HL-60 (cell line): Measurements from ENCODE around the gene CTNND2.
"Not testable (repeated sequence)": the region's sequence is repeated elsewhere in the genome, so short reads cannot be mapped to it uniquely, and the experiment has no call there.

Source experiments
- DNase-seq, 2 experiments: peaks; one replicate each; pipeline ENCODE4 v3.0.0-alpha.2; 2010 to 2020; ENCODE audit warnings: low read depth in 1 of 2, low spot score in 1 of 2
- H3K27ac ChIP-seq: fragments of 250-450 bp; sonication (Bioruptor Pico); replicated peaks from 2 replicates; pipeline ENCODE4 v1.5.1; 2020; ENCODE audit warnings: mild to moderate bottlenecking, moderate library complexity
- H3K27me3 ChIP-seq: fragments of 250-450 bp; sonication (Bioruptor Pico); 2 replicates; pipeline ENCODE4 v1.5.1; 2021; ENCODE audit warnings: mild to moderate bottlenecking, moderate library complexity; ENCODE audit not compliant: insufficient read depth, poor library complexity, severe bottlenecking
- H3K4me3 ChIP-seq: replicated peaks from 2 replicates; pipeline ENCODE4 v1.5.1; 2011; ENCODE audit warnings: mild to moderate bottlenecking, control low read depth, low read length; ENCODE audit not compliant: insufficient read depth
- CTCF ChIP-seq: IDR thresholded peaks from one replicate; pipeline ENCODE4 v1.5.1; 2011; ENCODE audit warnings: low read length, control low read depth, inconsistent platforms; ENCODE audit not compliant: insufficient read depth
- GABPA ChIP-seq: IDR thresholded peaks from 2 replicates; pipeline ENCODE4 v1.6.1; 2012; ENCODE audit warnings: low read depth
- POLR2AphosphoS5 ChIP-seq: IDR thresholded peaks from 2 replicates; pipeline ENCODE4 v1.6.1; 2012; ENCODE audit warnings: low read depth
- REST ChIP-seq: IDR thresholded peaks from 2 replicates; pipeline ENCODE4 v1.6.1; 2012; ENCODE audit warnings: low read depth; ENCODE audit not compliant: insufficient replicate concordance
- SPI1 ChIP-seq: IDR thresholded peaks from 2 replicates; pipeline ENCODE4 v1.6.1; 2012; ENCODE audit warnings: low read depth, mild to moderate bottlenecking, borderline replicate concordance

Gene CTNND2

GRCh38 chr5:11415751-11416150 lies 488.5 kb downstream of the CTNND2 start:
- Histone ChIP-seq H3K27ac (no peak overlapping the region), H3K27me3 (no peaks in the 10 kb centered on the region), H3K4me3 (no peak overlapping the region)
- no peak for DNase-seq
- no peak for TF ChIP-seq GABPA
- TF ChIP-seq CTCF: no peak
- TF ChIP-seq POLR2AphosphoS5: no peak
- TF ChIP-seq SPI1: no peak
- no peak for TF ChIP-seq REST

- H3K27ac ChIP-seq, H3K4me3 ChIP-seq, H3K27me3 ChIP-seq, DNase-seq: not testable (repeated sequence)
These were observed 489.5 kb downstream of the CTNND2 start for GRCh38 chr5:11414732-11415131.

GRCh38 chr5:11411621-11412020 lies 492.6 kb downstream of the CTNND2 start:
- no peak for DNase-seq
- H3K4me3 ChIP-seq: no peak overlapping the region
- H3K27me3 ChIP-seq: no peaks in the 10 kb centered on the region
- TF ChIP-seq POLR2AphosphoS5: no peak
- no peak for TF ChIP-seq GABPA
- TF ChIP-seq REST: no peak
- no peak overlapping the region for H3K27ac ChIP-seq

GRCh38 chr5:11407556-11408145 lies 496.6 kb downstream of the CTNND2 start:
- Histone ChIP-seq H3K4me3 (no peak overlapping the region), H3K27ac (no peak overlapping the region), H3K27me3 (no peaks in the 10 kb centered on the region)
- TF ChIP-seq GABPA: no peak
- TF ChIP-seq REST: no peak
- no peak for TF ChIP-seq POLR2AphosphoS5
- TF ChIP-seq SPI1: no peak
- TF ChIP-seq CTCF: no peak
- no peak for DNase-seq
